WTC11 (cell line): ENCODE results near the gene MAPKAPK3. TPM values are rescaled to one million over a fixed set of nuclear protein-coding genes. Genes with fewer than 3 reads are reported as not detected.

Experiments used
- ATF1 ChIP-seq: sonication (generic); formaldehyde crosslinking; IDR thresholded peaks from 2 replicates; pipeline ENCODE4 v1.8.1; 2023; ENCODE audit warnings: mild to moderate bottlenecking, moderate library complexity, missing genetic modification reagents
- CBFB ChIP-seq: sonication (generic); formaldehyde crosslinking; IDR thresholded peaks from 2 replicates; pipeline ENCODE4 v1.8.1; 2022; ENCODE audit warnings: mild to moderate bottlenecking, low read depth, missing genetic modification reagents
- CREM ChIP-seq: sonication (generic); formaldehyde crosslinking; IDR thresholded peaks from 2 replicates; pipeline ENCODE4 v1.8.1; 2022; ENCODE audit warnings: mild to moderate bottlenecking, missing genetic modification reagents, moderate library complexity
- FOXJ3 ChIP-seq: sonication (generic); formaldehyde crosslinking; IDR thresholded peaks from 2 replicates; pipeline ENCODE4 v1.9.0; 2021; ENCODE audit warnings: missing genetic modification reagents, mild to moderate bottlenecking, borderline replicate concordance
- FOXK1 ChIP-seq: sonication (generic); formaldehyde crosslinking; IDR thresholded peaks from 2 replicates; pipeline ENCODE4 v1.8.0; 2022; ENCODE audit warnings: mild to moderate bottlenecking, moderate library complexity, missing genetic modification reagents
- HMGA2 ChIP-seq: fragments of 250-450 bp; sonication (Bioruptor Pico); IDR thresholded peaks from 2 replicates; pipeline ENCODE4 v1.4.0; 2021; ENCODE audit warnings: mild to moderate bottlenecking, moderate library complexity
- JAZF1 ChIP-seq: fragments of 250-450 bp; sonication (Bioruptor Pico); IDR thresholded peaks from 2 replicates; pipeline ENCODE4 v1.9.0; 2021; ENCODE audit warnings: moderate library complexity, mild to moderate bottlenecking, inconsistent platforms
- NFATC4 ChIP-seq: fragments of 250-450 bp; sonication (Bioruptor Pico); IDR thresholded peaks from 2 replicates; pipeline ENCODE4 v1.9.0; 2021; ENCODE audit warnings: mild to moderate bottlenecking
- NFYB ChIP-seq: sonication (generic); formaldehyde crosslinking; conservative IDR thresholded peaks from 2 replicates; pipeline ENCODE4 v1.8.0; 2022; ENCODE audit warnings: low read depth, missing genetic modification reagents
- NR1H2 ChIP-seq: sonication (generic); formaldehyde crosslinking; IDR thresholded peaks from 2 replicates; pipeline ENCODE4 v1.9.0; 2021; ENCODE audit warnings: mild to moderate bottlenecking, moderate library complexity, missing genetic modification reagents
- SP1 ChIP-seq: sonication (generic); formaldehyde crosslinking; conservative IDR thresholded peaks from 2 replicates; pipeline ENCODE4 v1.8.1; 2022; ENCODE audit warnings: missing genetic modification reagents
- ZBTB21 ChIP-seq: sonication (generic); formaldehyde crosslinking; IDR thresholded peaks from 2 replicates; pipeline ENCODE4 v1.8.1; 2023; ENCODE audit warnings: mild to moderate bottlenecking, missing genetic modification reagents, borderline replicate concordance
- ZNF121 ChIP-seq: sonication (generic); formaldehyde crosslinking; IDR thresholded peaks from 2 replicates; pipeline ENCODE4 v1.8.0; 2023; ENCODE audit warnings: missing genetic modification reagents
- ZNF138 ChIP-seq: sonication (generic); formaldehyde crosslinking; conservative IDR thresholded peaks from 2 replicates; pipeline ENCODE4 v1.8.1; 2022; ENCODE audit warnings: mild to moderate bottlenecking, moderate library complexity, missing genetic modification reagents
- ZNF232 ChIP-seq: sonication (generic); formaldehyde crosslinking; IDR thresholded peaks from 2 replicates; pipeline ENCODE4 v1.8.0; 2022; ENCODE audit warnings: mild to moderate bottlenecking, missing genetic modification reagents
- ZNF263 ChIP-seq: sonication (generic); formaldehyde crosslinking; IDR thresholded peaks from 2 replicates; pipeline ENCODE4 v1.8.1; 2022; ENCODE audit warnings: low read depth, mild to moderate bottlenecking, moderate library complexity, missing genetic modification reagents
- ZNF423 ChIP-seq: fragments of 250-450 bp; sonication (Bioruptor Pico); IDR thresholded peaks from 2 replicates; pipeline ENCODE4 v2.1.2; 2022; ENCODE audit warnings: mild to moderate bottlenecking, moderate library complexity
- ZNF671 ChIP-seq: fragments of 250-450 bp; sonication (Bioruptor Pico); IDR thresholded peaks from 2 replicates; pipeline ENCODE4 v1.8.0; 2021; ENCODE audit warnings: mild to moderate bottlenecking
- total RNA-seq: library from RNA; stranded (reverse); gene quantifications from 3 replicates; pipeline ENCODE4 v1.2.3, GENCODE V29; 2021
- TF ChIP-seq, protein P1 (sequence below): fragments of 200-600 bp; IDR thresholded peaks from 2 replicates; pipeline ENCODE4 v1.8.0; 2022; ENCODE audit warnings: antibody characterized with exemption
- TF ChIP-seq, protein P2 (sequence below): sonication (generic); formaldehyde crosslinking; conservative IDR thresholded peaks from 2 replicates; pipeline ENCODE4 v1.8.1; 2022; ENCODE audit warnings: mild to moderate bottlenecking, missing genetic modification reagents
- TF ChIP-seq, protein P3 (sequence below): sonication (generic); formaldehyde crosslinking; IDR thresholded peaks from 2 replicates; pipeline ENCODE4 v1.8.1; 2022; ENCODE audit warnings: mild to moderate bottlenecking, moderate library complexity, missing genetic modification reagents
- TF ChIP-seq, protein P4 (sequence below): fragments of 250-450 bp; sonication (Bioruptor Pico); IDR thresholded peaks from 2 replicates; pipeline ENCODE4 v2.1.2; 2022; ENCODE audit warnings: mild to moderate bottlenecking, moderate library complexity
- TF ChIP-seq, protein P5 (sequence below): sonication (generic); formaldehyde crosslinking; IDR thresholded peaks from 2 replicates; pipeline ENCODE4 v1.8.1; 2022; ENCODE audit warnings: low read depth, missing genetic modification reagents, borderline replicate concordance
- TF ChIP-seq, protein P6 (sequence below): sonication (generic); formaldehyde crosslinking; IDR thresholded peaks from 2 replicates; pipeline ENCODE4 v1.8.1; 2023; ENCODE audit warnings: mild to moderate bottlenecking, missing genetic modification reagents
- TF ChIP-seq, protein P7 (sequence below): sonication (generic); formaldehyde crosslinking; IDR thresholded peaks from 2 replicates; pipeline ENCODE4 v1.8.0; 2022; ENCODE audit warnings: mild to moderate bottlenecking, missing genetic modification reagents
- TF ChIP-seq, protein P8 (sequence below): sonication (generic); formaldehyde crosslinking; IDR thresholded peaks from 2 replicates; pipeline ENCODE4 v1.8.0; 2023; ENCODE audit warnings: missing genetic modification reagents
- TF ChIP-seq, protein P9 (sequence below): sonication (generic); formaldehyde crosslinking; IDR thresholded peaks from 2 replicates; pipeline ENCODE4 v1.8.0; 2022; ENCODE audit warnings: mild to moderate bottlenecking, missing genetic modification reagents

MAPKAPK3 gene
- total RNA-seq, 1 experiment from 2014 or later, result 60.2 TPM

DNA sequence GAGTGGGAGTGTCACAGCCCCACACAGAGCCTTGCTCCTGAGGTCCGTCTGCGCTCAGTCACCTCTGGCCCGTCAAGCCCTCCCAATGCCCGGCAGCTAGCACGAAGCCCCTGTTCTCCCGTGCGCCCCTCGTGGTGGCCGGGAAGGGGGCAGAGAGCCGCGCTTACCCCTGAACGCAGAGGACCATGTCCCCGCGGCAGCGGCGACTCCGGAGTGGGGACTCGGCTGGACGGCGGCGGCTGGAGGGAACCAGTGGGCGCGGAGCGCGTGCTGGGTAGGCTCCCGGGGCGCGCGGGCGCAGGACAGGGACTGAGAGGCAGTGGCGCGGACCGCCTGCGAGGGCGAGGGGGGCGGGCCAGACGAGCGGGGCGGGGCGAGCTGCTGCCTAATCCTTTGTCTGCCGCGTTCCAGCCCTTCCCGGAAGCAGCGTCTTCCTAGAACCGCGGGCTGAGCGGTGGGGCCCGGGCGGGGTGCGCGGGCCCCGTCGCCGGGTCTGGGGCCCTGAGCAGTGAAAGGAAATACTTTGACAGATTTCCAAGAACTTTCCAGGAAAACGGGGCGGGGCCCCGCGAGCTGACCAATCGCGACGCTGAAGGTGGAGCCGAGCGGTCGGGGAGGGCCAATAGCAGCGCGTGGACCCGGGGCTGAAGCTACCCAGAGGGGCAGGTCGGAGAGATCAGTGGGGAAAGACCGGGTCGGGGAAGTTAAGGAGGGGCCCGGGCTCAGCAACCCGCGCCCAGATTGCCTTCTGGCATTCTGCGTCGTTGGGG, 5.3 kb upstream of the MAPKAPK3 start, which contains the start of gene CISH (continued):
- TF ChIP-seq, protein P1, sequence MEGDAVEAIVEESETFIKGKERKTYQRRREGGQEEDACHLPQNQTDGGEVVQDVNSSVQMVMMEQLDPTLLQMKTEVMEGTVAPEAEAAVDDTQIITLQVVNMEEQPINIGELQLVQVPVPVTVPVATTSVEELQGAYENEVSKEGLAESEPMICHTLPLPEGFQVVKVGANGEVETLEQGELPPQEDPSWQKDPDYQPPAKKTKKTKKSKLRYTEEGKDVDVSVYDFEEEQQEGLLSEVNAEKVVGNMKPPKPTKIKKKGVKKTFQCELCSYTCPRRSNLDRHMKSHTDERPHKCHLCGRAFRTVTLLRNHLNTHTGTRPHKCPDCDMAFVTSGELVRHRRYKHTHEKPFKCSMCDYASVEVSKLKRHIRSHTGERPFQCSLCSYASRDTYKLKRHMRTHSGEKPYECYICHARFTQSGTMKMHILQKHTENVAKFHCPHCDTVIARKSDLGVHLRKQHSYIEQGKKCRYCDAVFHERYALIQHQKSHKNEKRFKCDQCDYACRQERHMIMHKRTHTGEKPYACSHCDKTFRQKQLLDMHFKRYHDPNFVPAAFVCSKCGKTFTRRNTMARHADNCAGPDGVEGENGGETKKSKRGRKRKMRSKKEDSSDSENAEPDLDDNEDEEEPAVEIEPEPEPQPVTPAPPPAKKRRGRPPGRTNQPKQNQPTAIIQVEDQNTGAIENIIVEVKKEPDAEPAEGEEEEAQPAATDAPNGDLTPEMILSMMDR, result peak; percentile 46; the same call in 1 of the 2 replicates
- TF ChIP-seq SP1 (CRISPR knock-in tag) (peak; percentile 84), ATF1 (no peak), NR1H2 (CRISPR knock-in tag) (no peak), ZNF423 (CRISPR knock-in tag) (peak; percentile 35; the same call in 1 of the 2 replicates), HMGA2 (CRISPR knock-in tag) (no peak), CREM (CRISPR knock-in tag) (no peak), CBFB (no peak), ZNF121 (CRISPR knock-in tag) (peak; percentile 76), NFYB (CRISPR knock-in tag) (peak; percentile 53), JAZF1 (CRISPR knock-in tag) (no peak), FOXJ3 (CRISPR knock-in tag) (no peak), ZNF263 (CRISPR knock-in tag) (no peak), ZNF138 (CRISPR knock-in tag) (no peak; the same call in 1 of the 2 replicates), ZNF232 (CRISPR knock-in tag) (peak; percentile 83; the same call in 1 of the 2 replicates), ZNF671 (CRISPR knock-in tag) (no peak), NFATC4 (CRISPR knock-in tag) (no peak), FOXK1 (CRISPR knock-in tag) (peak; percentile 79; the same call in 1 of the 2 replicates), ZBTB21 (CRISPR knock-in tag) (no peak; the same call in 1 of the 2 replicates)
- TF ChIP-seq, protein P2, sequence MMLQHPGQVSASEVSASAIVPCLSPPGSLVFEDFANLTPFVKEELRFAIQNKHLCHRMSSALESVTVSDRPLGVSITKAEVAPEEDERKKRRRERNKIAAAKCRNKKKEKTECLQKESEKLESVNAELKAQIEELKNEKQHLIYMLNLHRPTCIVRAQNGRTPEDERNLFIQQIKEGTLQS (CRISPR knock-in tag), result no peak
- TF ChIP-seq, protein P3, sequence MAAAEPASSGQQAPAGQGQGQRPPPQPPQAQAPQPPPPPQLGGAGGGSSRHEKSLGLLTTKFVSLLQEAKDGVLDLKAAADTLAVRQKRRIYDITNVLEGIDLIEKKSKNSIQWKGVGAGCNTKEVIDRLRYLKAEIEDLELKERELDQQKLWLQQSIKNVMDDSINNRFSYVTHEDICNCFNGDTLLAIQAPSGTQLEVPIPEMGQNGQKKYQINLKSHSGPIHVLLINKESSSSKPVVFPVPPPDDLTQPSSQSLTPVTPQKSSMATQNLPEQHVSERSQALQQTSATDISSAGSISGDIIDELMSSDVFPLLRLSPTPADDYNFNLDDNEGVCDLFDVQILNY, result peak; percentile 63; the same call in 1 of the 2 replicates
- TF ChIP-seq, protein P4, sequence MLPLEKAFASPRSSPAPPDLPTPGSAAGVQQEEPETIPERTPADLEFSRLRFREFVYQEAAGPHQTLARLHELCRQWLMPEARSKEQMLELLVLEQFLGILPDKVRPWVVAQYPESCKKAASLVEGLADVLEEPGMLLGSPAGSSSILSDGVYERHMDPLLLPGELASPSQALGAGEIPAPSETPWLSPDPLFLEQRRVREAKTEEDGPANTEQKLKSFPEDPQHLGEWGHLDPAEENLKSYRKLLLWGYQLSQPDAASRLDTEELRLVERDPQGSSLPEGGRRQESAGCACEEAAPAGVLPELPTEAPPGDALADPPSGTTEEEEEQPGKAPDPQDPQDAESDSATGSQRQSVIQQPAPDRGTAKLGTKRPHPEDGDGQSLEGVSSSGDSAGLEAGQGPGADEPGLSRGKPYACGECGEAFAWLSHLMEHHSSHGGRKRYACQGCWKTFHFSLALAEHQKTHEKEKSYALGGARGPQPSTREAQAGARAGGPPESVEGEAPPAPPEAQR, result no peak
- TF ChIP-seq, protein P5, sequence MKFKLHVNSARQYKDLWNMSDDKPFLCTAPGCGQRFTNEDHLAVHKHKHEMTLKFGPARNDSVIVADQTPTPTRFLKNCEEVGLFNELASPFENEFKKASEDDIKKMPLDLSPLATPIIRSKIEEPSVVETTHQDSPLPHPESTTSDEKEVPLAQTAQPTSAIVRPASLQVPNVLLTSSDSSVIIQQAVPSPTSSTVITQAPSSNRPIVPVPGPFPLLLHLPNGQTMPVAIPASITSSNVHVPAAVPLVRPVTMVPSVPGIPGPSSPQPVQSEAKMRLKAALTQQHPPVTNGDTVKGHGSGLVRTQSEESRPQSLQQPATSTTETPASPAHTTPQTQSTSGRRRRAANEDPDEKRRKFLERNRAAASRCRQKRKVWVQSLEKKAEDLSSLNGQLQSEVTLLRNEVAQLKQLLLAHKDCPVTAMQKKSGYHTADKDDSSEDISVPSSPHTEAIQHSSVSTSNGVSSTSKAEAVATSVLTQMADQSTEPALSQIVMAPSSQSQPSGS (CRISPR knock-in tag), result no peak
- TF ChIP-seq, protein P6, sequence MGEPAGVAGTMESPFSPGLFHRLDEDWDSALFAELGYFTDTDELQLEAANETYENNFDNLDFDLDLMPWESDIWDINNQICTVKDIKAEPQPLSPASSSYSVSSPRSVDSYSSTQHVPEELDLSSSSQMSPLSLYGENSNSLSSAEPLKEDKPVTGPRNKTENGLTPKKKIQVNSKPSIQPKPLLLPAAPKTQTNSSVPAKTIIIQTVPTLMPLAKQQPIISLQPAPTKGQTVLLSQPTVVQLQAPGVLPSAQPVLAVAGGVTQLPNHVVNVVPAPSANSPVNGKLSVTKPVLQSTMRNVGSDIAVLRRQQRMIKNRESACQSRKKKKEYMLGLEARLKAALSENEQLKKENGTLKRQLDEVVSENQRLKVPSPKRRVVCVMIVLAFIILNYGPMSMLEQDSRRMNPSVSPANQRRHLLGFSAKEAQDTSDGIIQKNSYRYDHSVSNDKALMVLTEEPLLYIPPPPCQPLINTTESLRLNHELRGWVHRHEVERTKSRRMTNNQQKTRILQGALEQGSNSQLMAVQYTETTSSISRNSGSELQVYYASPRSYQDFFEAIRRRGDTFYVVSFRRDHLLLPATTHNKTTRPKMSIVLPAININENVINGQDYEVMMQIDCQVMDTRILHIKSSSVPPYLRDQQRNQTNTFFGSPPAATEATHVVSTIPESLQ (CRISPR knock-in tag), result no peak; the same call in 1 of the 2 replicates
- TF ChIP-seq, protein P7, sequence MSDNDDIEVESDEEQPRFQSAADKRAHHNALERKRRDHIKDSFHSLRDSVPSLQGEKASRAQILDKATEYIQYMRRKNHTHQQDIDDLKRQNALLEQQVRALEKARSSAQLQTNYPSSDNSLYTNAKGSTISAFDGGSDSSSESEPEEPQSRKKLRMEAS, result peak; percentile 95
- TF ChIP-seq, protein P8, sequence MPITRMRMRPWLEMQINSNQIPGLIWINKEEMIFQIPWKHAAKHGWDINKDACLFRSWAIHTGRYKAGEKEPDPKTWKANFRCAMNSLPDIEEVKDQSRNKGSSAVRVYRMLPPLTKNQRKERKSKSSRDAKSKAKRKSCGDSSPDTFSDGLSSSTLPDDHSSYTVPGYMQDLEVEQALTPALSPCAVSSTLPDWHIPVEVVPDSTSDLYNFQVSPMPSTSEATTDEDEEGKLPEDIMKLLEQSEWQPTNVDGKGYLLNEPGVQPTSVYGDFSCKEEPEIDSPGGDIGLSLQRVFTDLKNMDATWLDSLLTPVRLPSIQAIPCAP (CRISPR knock-in tag), result peak; percentile 90
- TF ChIP-seq, protein P9, sequence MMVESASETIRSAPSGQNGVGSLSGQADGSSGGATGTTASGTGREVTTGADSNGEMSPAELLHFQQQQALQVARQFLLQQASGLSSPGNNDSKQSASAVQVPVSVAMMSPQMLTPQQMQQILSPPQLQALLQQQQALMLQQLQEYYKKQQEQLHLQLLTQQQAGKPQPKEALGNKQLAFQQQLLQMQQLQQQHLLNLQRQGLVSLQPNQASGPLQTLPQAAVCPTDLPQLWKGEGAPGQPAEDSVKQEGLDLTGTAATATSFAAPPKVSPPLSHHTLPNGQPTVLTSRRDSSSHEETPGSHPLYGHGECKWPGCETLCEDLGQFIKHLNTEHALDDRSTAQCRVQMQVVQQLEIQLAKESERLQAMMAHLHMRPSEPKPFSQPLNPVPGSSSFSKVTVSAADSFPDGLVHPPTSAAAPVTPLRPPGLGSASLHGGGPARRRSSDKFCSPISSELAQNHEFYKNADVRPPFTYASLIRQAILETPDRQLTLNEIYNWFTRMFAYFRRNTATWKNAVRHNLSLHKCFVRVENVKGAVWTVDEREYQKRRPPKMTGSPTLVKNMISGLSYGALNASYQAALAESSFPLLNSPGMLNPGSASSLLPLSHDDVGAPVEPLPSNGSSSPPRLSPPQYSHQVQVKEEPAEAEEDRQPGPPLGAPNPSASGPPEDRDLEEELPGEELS, result peak; percentile 91
